Stimulated activated CD8-positive, alpha-beta memory T cell treated with anti-CD3 and anti-CD28 coated beads, Interleukin-12 subunit alpha, Interleukin-12 subunit beta, amount 100 ng/mL, for 4 hours (primary cell): ENCODE data around the gene TMCC1.
A peak's percentile ranks its signal among the peaks of the same experiment; 100 is the strongest.
"Not testable (repeated sequence)": the region's sequence is repeated elsewhere in the genome, so short reads cannot be mapped to it uniquely, and the experiment has no call there.

Experiments
- DNase-seq: peaks from one replicate; pipeline ENCODE4 v3.0.0-alpha.2; 2020; ENCODE audit warnings: low read depth

Gene TMCC1

GRCh38 chr3:129644836-129645235, 248.7 kb downstream of the TMCC1 start:
- no peak for DNase-seq

- not testable (repeated sequence) for DNase-seq
These were observed 251.8 kb downstream of the TMCC1 start for GRCh38 chr3:129641567-129642260.

- DNase-seq = not testable (repeated sequence)
These were observed 252.5 kb downstream of the TMCC1 start for GRCh38 chr3:129640985-129641384.

- DNase-seq = no peak
These were observed 255.0 kb downstream of the TMCC1 start for GRCh38 chr3:129638481-129638880.

GRCh38 chr3:129636082-129636481, 257.4 kb downstream of the TMCC1 start:
- no peak for DNase-seq

GRCh38 chr3:129635656-129636055, 257.9 kb downstream of the TMCC1 start:
- DNase-seq = no peak

- DNase-seq = no peak
These were observed 259.6 kb downstream of the TMCC1 start for GRCh38 chr3:129633751-129634481.

GRCh38 chr3:129632977-129633376, 260.5 kb downstream of the TMCC1 start:
- DNase-seq = no peak

GRCh38 chr3:129632556-129632955, 261.0 kb downstream of the TMCC1 start:
- DNase-seq = no peak

GRCh38 chr3:129632056-129632455, 261.5 kb downstream of the TMCC1 start:
- no peak for DNase-seq

GRCh38 chr3:129629011-129629410, 264.5 kb downstream of the TMCC1 start:
- no peak for DNase-seq

GRCh38 chr3:129628169-129628522, 265.4 kb downstream of the TMCC1 start:
- no peak for DNase-seq

GRCh38 chr3:129627350-129628168, 266.0 kb downstream of the TMCC1 start:
- peak; percentile 37 for DNase-seq

- peak; percentile 54 for DNase-seq
These were observed 266.7 kb downstream of the TMCC1 start for GRCh38 chr3:129626744-129627349.

GRCh38 chr3:129625072-129625874, 268.2 kb downstream of the TMCC1 start:
- no peak for DNase-seq

GRCh38 chr3:129624347-129625071, 269.0 kb downstream of the TMCC1 start:
- DNase-seq = no peak

GRCh38 chr3:129623447-129624118, 269.9 kb downstream of the TMCC1 start:
- DNase-seq = no peak

GRCh38 chr3:129622933-129623332, 270.6 kb downstream of the TMCC1 start:
- DNase-seq = no peak

GRCh38 chr3:129622226-129622874, 271.2 kb downstream of the TMCC1 start:
- no peak for DNase-seq
